GM12878 (cell line): ENCODE measurements around the gene CLEC16A. TPM values are rescaled to one million over a fixed set of nuclear protein-coding genes. Genes with fewer than 3 reads are reported as not detected.

ENCODE experiments used
- ATAC-seq: fragments of 200-7000 bp; cut with Tn5 transposase; 3 replicates; pipeline ENCODE4 v1.9.1; 2020; ENCODE audit warnings: mild to moderate bottlenecking, moderate library complexity
- BruUV-seq: library from RNA; stranded (reverse); fragments of 400-500 nt; replicated peaks from 2 replicates; lab custom pipeline; 2021; lab: Mats Ljungman, UMichigan
- CTCF ChIA-PET: fragments of 300-600 bp; sonication (Branson Sonifier 250); formaldehyde crosslinking; extraction: SDS; loops from one replicate; lab custom pipeline; 2021; ENCODE audit warnings: inconsistent platforms; lab: Yijun Ruan, JAX
- POLR2A ChIA-PET: fragments of 350-600 bp; formaldehyde crosslinking; extraction: SDS; loops from one replicate; lab custom pipeline; 2021; ENCODE audit warnings: inconsistent platforms; lab: Charles Lee
- RAD21 ChIA-PET: fragments of 300-600 bp; sonication (Branson Sonifier 250); formaldehyde crosslinking; loops from one replicate; lab custom pipeline; 2023; ENCODE audit warnings: antibody characterized with exemption; ENCODE audit not compliant: unreplicated experiment; lab: Charles Lee
- SMC1A ChIA-PET: fragments of 300-600 bp; sonication (Branson Sonifier 250); formaldehyde crosslinking; loops from one replicate; lab custom pipeline; 2023; ENCODE audit not compliant: unreplicated experiment, uncharacterized antibody; lab: Charles Lee
- DNase-seq: peaks from one replicate; pipeline ENCODE4 v3.0.0-alpha.2; 2011; ENCODE audit warnings: low read depth, low spot score
- FAIRE-seq: peaks from 3 replicates; lab custom pipeline; 2011; peaks lifted over from hg19 to GRCh38; lab: Jason Lieb, UNC
- H2AFZ ChIP-seq: 2 replicates; pipeline ENCODE4 v1.6.0; 2011; ENCODE audit warnings: low read depth, low read length, control low read depth; ENCODE audit not compliant: control insufficient read depth
- H3K27ac ChIP-seq: 2 replicates; pipeline ENCODE4 v1.5.1; 2011; ENCODE audit warnings: control low read depth; ENCODE audit not compliant: control insufficient read depth, insufficient read depth
- H3K27me3 ChIP-seq, 2 experiments: replicated peaks in 1 of 2; 2 replicates each; pipeline versions ENCODE4 v1.6.0 to v1.6.1; 2011; ENCODE audit warnings: low read length in 1 of 2; ENCODE audit not compliant: control insufficient read depth in 2 of 2, insufficient read depth in 2 of 2
- H3K36me3 ChIP-seq, 2 experiments: 2 replicates each; pipeline ENCODE4 v1.5.1; 2011; ENCODE audit warnings: low read length in 1 of 2; ENCODE audit not compliant: control insufficient read depth in 2 of 2, insufficient read depth in 2 of 2
- H3K4me1 ChIP-seq: 2 replicates; pipeline ENCODE4 v1.6.1; 2011; ENCODE audit warnings: mild to moderate bottlenecking, low read length, moderate library complexity, mixed read lengths; ENCODE audit not compliant: control insufficient read depth, insufficient read depth
- H3K4me2 ChIP-seq: 2 replicates; pipeline ENCODE4 v1.6.0; 2011; ENCODE audit warnings: control low read depth; ENCODE audit not compliant: control insufficient read depth, insufficient read depth
- H3K4me3 ChIP-seq: fragments of 200-600 bp; sonication (generic); 2 replicates; pipeline ENCODE4 v1.5.1; 2016
- H3K79me2 ChIP-seq: 2 replicates; pipeline ENCODE4 v1.6.0; 2011; ENCODE audit warnings: low read length; ENCODE audit not compliant: control insufficient read depth, insufficient read depth
- H3K9ac ChIP-seq: 2 replicates; pipeline ENCODE4 v1.8.0; 2011; ENCODE audit warnings: low read length, control low read depth, mixed read lengths; ENCODE audit not compliant: control insufficient read depth, insufficient read depth
- H3K9me3 ChIP-seq: replicated peaks from 3 replicates; pipeline ENCODE4 v1.5.1; 2011; ENCODE audit warnings: mild to moderate bottlenecking, low read length; ENCODE audit not compliant: control insufficient read depth, insufficient read depth
- H4K20me1 ChIP-seq: 2 replicates; pipeline ENCODE4 v1.6.0; 2011; ENCODE audit not compliant: control insufficient read depth, insufficient read depth
- EGR1 ChIP-seq, 2 experiments: IDR thresholded peaks; 1 replicate in 1 of 2; 2 replicates in 1 of 2; pipeline ENCODE4 v1.6.1; 2011 to 2012; ENCODE audit warnings: low read depth in 2 of 2, low read length in 2 of 2, borderline replicate concordance in 1 of 2, mild to moderate bottlenecking in 1 of 2, moderate library complexity in 1 of 2
- IKZF1 ChIP-seq: fragments of 450-650 bp; conservative IDR thresholded peaks from 2 replicates; pipeline ENCODE4 v1.6.1; 2017; ENCODE audit warnings: antibody characterized with exemption, mild to moderate bottlenecking
- MYB ChIP-seq: fragments of 150-350 bp; IDR thresholded peaks from 2 replicates; pipeline ENCODE4 v1.6.1; 2014; ENCODE audit warnings: mild to moderate bottlenecking, low read depth, low read length, borderline replicate concordance
- PKNOX1 ChIP-seq: fragments of 450-650 bp; IDR thresholded peaks from 2 replicates; pipeline ENCODE4 v1.6.1; 2016; ENCODE audit warnings: mild to moderate bottlenecking
- POLR2A ChIP-seq: IDR thresholded peaks from 2 replicates; pipeline ENCODE4 v1.6.1; 2011; ENCODE audit warnings: low read depth, mild to moderate bottlenecking, low read length
- RBBP5 ChIP-seq: fragments of 200-600 bp; sonication (generic); conservative IDR thresholded peaks from 2 replicates; pipeline ENCODE4 v1.6.1; 2016
- SIN3A ChIP-seq: IDR thresholded peaks from 2 replicates; pipeline ENCODE4 v1.6.1; 2012; ENCODE audit warnings: low read depth, low read length, improper control_type of control experiment
- STAT3 ChIP-seq: IDR thresholded peaks from 2 replicates; pipeline ENCODE4 v1.6.1; 2011; ENCODE audit warnings: low read depth, low read length, improper control_type of control experiment
- SUPT20H ChIP-seq: IDR thresholded peaks from 2 replicates; pipeline ENCODE4 v1.6.1; 2011; ENCODE audit warnings: low read depth, mild to moderate bottlenecking, low read length, moderate library complexity, borderline replicate concordance; ENCODE audit not compliant: control insufficient read depth
- TCF3 ChIP-seq: IDR thresholded peaks from 2 replicates; pipeline ENCODE4 v1.6.1; 2012; ENCODE audit warnings: low read depth, mild to moderate bottlenecking, low read length, borderline replicate concordance; ENCODE audit not compliant: insufficient read depth
- ZBTB40 ChIP-seq: fragments of 450-650 bp; IDR thresholded peaks from 2 replicates; pipeline ENCODE4 v1.6.1; 2016; ENCODE audit warnings: mild to moderate bottlenecking, moderate library complexity, borderline replicate concordance
- WGBS: methylation state at CpG from one replicate; pipeline ENCODE4 v1.1.6; 2016; ENCODE audit warnings: low lambda C conversion rate; ENCODE audit not compliant: insufficient replicate concordance, insufficient coverage; ENCODE audit errors: missing lambda C conversion rate; 5-methylcytosine and 5-hydroxymethylcytosine counted together
- in situ Hi-C: fragments of 300-500 bp; cut with MboI; formaldehyde crosslinking; loops from 9 replicates; pipeline ENCODE4 v1.14.3; 2018; ENCODE audit warnings: mixed read lengths
- intact Hi-C: fragments of 100-400 bp; cut with micrococcal nuclease; formaldehyde crosslinking; loops from one replicate; pipeline ENCODE4 v1.14.2; 2022; ENCODE audit not compliant: unreplicated experiment
- polyA plus RNA-seq, 11 experiments: library from polyadenylated mRNA; depleted of rRNA in 4 of 11; unstranded in 6 of 11; stranded (reverse) in 5 of 11; fragments of >200 nt; fragmentation: Nextera tagmentation in 4 of 11; fragmentation: Illumina TruSeq in 1 of 11; extraction: Ambion mirVana in 4 of 11; extraction: Trizol in 1 of 11; gene quantifications; 1 replicate in 1 of 11; 2 replicates in 10 of 11; pipeline versions ENCODE4 v1.2.1 to v1.2.3, GENCODE V29; 2011 to 2016; ENCODE audit warnings: inconsistent platforms in 2 of 11, missing spikeins in 2 of 11, low read depth in 1 of 11
- total RNA-seq, 4 experiments: library from RNA; depleted of rRNA in 3 of 4; stranded (reverse); fragments of >200 nt in 3 of 4; fragmentation: Illumina TruSeq in 1 of 4; extraction: Trizol in 1 of 4; gene quantifications; 2 replicates each; pipeline versions ENCODE4 v1.2.1 to v1.2.3, GENCODE V29; 2013 to 2021

CLEC16A gene
- total and polyA plus RNA-seq, 10 of the 15 experiments (the other 5 are each of a cell fraction or from before 2014, with no cell fraction given), result 1.5 to 28.8 (median 19.2) TPM

GRCh38 chr16:10967986-10968385 lies 23.6 kb downstream of the CLEC16A start:
- no peak for TF ChIP-seq EGR1 (IDR thresholded peaks at IDR 0.05; ENCODE audit: borderline replicate concordance in 1 of 2, low read depth in 2 of 2, low read length in 2 of 2)
- 0 out of 2 replicates have a peak, but pooled peaks have one; percentile 34 for TF ChIP-seq POLR2A
- H3K4me3 ChIP-seq, result no peak overlapping the region
- in situ Hi-C loops (loop anchor here (5.0 to 25.0 kb wide), 6 partner anchors 284 to 1007 kb away; partner anchors contain the start of genes SNN and SNX29), intact Hi-C loops (no loop called here)
- no peak overlapping the region for H3K9ac ChIP-seq
- 95% methylated on average over 5 of the region's 5 CpGs for WGBS
- peaks cover 2% of the 10 kb centered on the region for H3K79me2 ChIP-seq
- ChIA-PET CTCF (interaction anchor here (1.1 to 8.4 kb wide), 8 partner anchors 14 to 438 kb away, joined by 3 to 107 read pairs (median 9); partner anchors contain the start of gene SOCS1), SMC1A (interaction anchor here (0.7 to 2.6 kb wide), 9 partner anchors 13 to 419 kb away, joined by 3 to 11 read pairs (median 4); no protein-coding TSS in a partner anchor), RAD21 (interaction anchor here (0.6 to 6.4 kb wide), 10 partner anchors 10 to 439 kb away, joined by 3 to 91 read pairs (median 6); partner anchors contain the start of genes DEXI and SOCS1), POLR2A (interaction anchor here (0.6 to 2.5 kb wide), 4 partner anchors 175 to 655 kb away, joined by 3 to 7 read pairs (median 3); partner anchors contain the start of gene SOCS1)
- H4K20me1 ChIP-seq, result no peaks in the 10 kb centered on the region
- no peak for FAIRE-seq
- H3K9me3 ChIP-seq, result no peaks in the 10 kb centered on the region
- H3K4me2 ChIP-seq, result no peak overlapping the region
- no peaks in the 10 kb centered on the region for H3K27me3 ChIP-seq
- peaks cover 35% of the 10 kb centered on the region for H3K4me1 ChIP-seq
- H3K27ac ChIP-seq, result no peak overlapping the region
- no peak for DNase-seq
- peaks cover 22 to 33% of the 10 kb centered on the region in 2 experiments for H3K36me3 ChIP-seq
- no TSS peak for BruUV-seq
- ATAC-seq, result no peak
- no peak overlapping the region for H2AFZ ChIP-seq

- RAD21 ChIA-PET, result interaction anchor here (0.6 to 3.7 kb wide), 9 partner anchors 11 to 438 kb away, joined by 3 to 39 read pairs (median 4); partner anchors contain the start of genes DEXI and SOCS1
- POLR2A ChIA-PET, result interaction anchor here (0.6 to 2.5 kb wide), 5 partner anchors 174 to 654 kb away, joined by 3 to 7 read pairs (median 3); partner anchors contain the start of gene SOCS1
- Histone ChIP-seq H3K4me3 (no peak overlapping the region), H3K9me3 (no peaks in the 10 kb centered on the region), H3K36me3 (peaks cover 20 to 31% of the 10 kb centered on the region in 2 experiments), H3K79me2 (peaks cover 2% of the 10 kb centered on the region), H3K27me3 (no peaks in the 10 kb centered on the region), H3K9ac (no peak overlapping the region), H2AFZ (no peak overlapping the region), H3K4me2 (no peak overlapping the region), H4K20me1 (no peaks in the 10 kb centered on the region), H3K27ac (no peak overlapping the region), H3K4me1 (peaks cover 34% of the 10 kb centered on the region)
- SMC1A ChIA-PET, result interaction anchor here (0.7 to 2.6 kb wide), 9 partner anchors 11 to 419 kb away, joined by 3 to 11 read pairs (median 4); no protein-coding TSS in a partner anchor
- TF ChIP-seq SIN3A (no peak), STAT3 (no peak), PKNOX1 (no peak), TCF3 (no peak), ZBTB40 (no peak), IKZF1 (no peak), MYB (no peak), RBBP5 (no peak), SUPT20H (no peak)
- CTCF ChIA-PET, result interaction anchor here (0.5 to 8.4 kb wide), 10 partner anchors 10 to 438 kb away, joined by 3 to 107 read pairs (median 6); partner anchors contain the start of gene SOCS1
- BruUV-seq, result no TSS peak
- in situ Hi-C loops, result loop anchor here (5.0 to 25.0 kb wide), 6 partner anchors 284 to 1006 kb away; partner anchors contain the start of genes SNN and SNX29
- DNase-seq, result no peak
- intact Hi-C loops, result no loop called here
- FAIRE-seq, result no peak
- ATAC-seq, result no peak
- 96% methylated on average over 3 of the region's 3 CpGs for WGBS
Measured at GRCh38 chr16:10968498-10968897, 24.1 kb downstream of the CLEC16A start.
